ENCODE data around the gene PHF21B. TPM values are rescaled to one million over a fixed set of nuclear protein-coding genes. Genes with fewer than 3 reads are reported as not detected.

The PHF21B gene
- total and polyA plus RNA-seq, 2 donors (not counting 1 experiment from before 2014, with no cell fraction given) = 0.17 TPM; not detected in 1

DNA sequence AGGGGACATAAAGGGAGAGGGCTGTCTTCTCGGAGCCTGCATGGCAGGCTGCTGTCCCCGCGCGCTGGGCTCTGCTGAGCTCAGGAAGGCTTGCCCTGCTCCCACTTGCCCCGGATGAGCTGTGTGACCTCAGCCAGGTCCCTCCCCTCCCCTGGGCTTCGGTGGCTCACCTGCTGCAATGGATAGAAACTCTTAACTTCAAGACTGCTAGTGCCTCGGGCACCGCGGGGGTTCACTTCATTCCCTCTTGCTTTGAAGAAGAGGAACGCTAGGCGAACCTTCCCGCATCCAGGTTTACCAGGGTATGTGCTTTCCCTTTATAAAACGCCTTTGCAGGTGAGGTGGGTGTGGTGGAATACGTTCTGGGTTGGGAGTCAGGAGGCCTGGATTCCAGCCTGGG is 115.0 kb downstream of the PHF21B start:
- no peaks in the 10 kb centered on the region for H3K36me3 ChIP-seq (ENCODE audit: control insufficient read depth, insufficient read depth, low read length)
- H2AFZ ChIP-seq (ENCODE audit: low read length) = no peak overlapping the region
- no peaks in the 10 kb centered on the region for H3K9me3 ChIP-seq (ENCODE audit: control insufficient read depth, insufficient read depth, low read depth, low read length)
- H3K4me3 ChIP-seq (replicated peaks in 1 of 4; ENCODE audit: control extremely low read depth in 1 of 4, insufficient read depth in 1 of 4, low read depth in 3 of 4, low read length in 4 of 4) = no peak overlapping the region
- H3K27ac ChIP-seq (ENCODE audit: insufficient read depth, low read length) = no peak overlapping the region
- H4K20me1 ChIP-seq (ENCODE audit: control insufficient read depth, extremely low read depth, insufficient read depth, low read length) = no peaks in the 10 kb centered on the region
- no peaks in the 10 kb centered on the region for H3K79me2 ChIP-seq (ENCODE audit: control insufficient read depth, insufficient read depth, low read length)
- H3K4me2 ChIP-seq (ENCODE audit: extremely low read depth, insufficient read depth, low read length) = no peak overlapping the region
- DNase-seq (ENCODE audit: low read depth in 2 of 2) = no peak
- no peak overlapping the region for H3K9ac ChIP-seq (ENCODE audit: insufficient read depth, low read length)
- TF ChIP-seq EZH2 (IDR thresholded peaks at IDR 0.05; ENCODE audit: low read length, missing control alignments) (no peak), CTCF (conservative IDR thresholded peaks at IDR 0.05 in 1 of 2, IDR thresholded peaks at IDR 0.05 in 1 of 2; ENCODE audit: low read depth in 1 of 2, low read length in 2 of 2) (no peak)
- no peaks in the 10 kb centered on the region for H3K27me3 ChIP-seq (ENCODE audit: control insufficient read depth, insufficient read depth, low read length)
- no peaks in the 10 kb centered on the region for H3K4me1 ChIP-seq (ENCODE audit: control insufficient read depth, extremely low read depth, insufficient read depth, low read length)

DNA sequence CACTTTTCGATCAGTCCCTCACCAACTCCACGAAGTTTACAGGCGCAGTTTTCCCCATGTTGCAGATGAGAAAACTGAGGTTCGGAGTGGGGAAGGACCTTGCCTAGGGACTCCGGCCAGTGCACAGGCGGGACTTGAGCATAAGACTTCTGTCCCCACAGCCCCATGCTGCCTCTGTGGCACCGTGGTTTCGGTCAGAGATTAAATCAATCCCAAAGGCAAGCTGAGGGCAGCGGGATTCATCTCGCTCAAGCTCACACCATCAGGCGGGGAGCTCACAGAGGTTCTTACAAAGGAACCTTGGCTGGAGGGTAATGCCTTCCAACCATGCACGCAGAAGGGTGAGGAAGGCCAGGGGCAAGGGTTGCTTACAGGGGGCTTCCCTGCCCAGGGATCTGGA is 115.5 kb downstream of the PHF21B start:
- H3K4me1 ChIP-seq (ENCODE audit: control insufficient read depth, extremely low read depth, insufficient read depth, low read length) = no peaks in the 10 kb centered on the region
- no peak overlapping the region for H3K27ac ChIP-seq (ENCODE audit: insufficient read depth, low read length)
- H4K20me1 ChIP-seq (ENCODE audit: control insufficient read depth, extremely low read depth, insufficient read depth, low read length) = no peaks in the 10 kb centered on the region
- H3K4me3 ChIP-seq (replicated peaks in 1 of 4; ENCODE audit: control extremely low read depth in 1 of 4, insufficient read depth in 1 of 4, low read depth in 3 of 4, low read length in 4 of 4) = no peak overlapping the region
- H3K4me2 ChIP-seq (ENCODE audit: extremely low read depth, insufficient read depth, low read length) = no peak overlapping the region
- no peak for TF ChIP-seq EZH2 (IDR thresholded peaks at IDR 0.05; ENCODE audit: low read length, missing control alignments)
- TF ChIP-seq CTCF (conservative IDR thresholded peaks at IDR 0.05 in 1 of 2, IDR thresholded peaks at IDR 0.05 in 1 of 2; ENCODE audit: low read depth in 1 of 2, low read length in 2 of 2) = no peak
- H3K9ac ChIP-seq (ENCODE audit: insufficient read depth, low read length) = no peak overlapping the region
- H2AFZ ChIP-seq (ENCODE audit: low read length) = no peak overlapping the region
- no peaks in the 10 kb centered on the region for H3K36me3 ChIP-seq (ENCODE audit: control insufficient read depth, insufficient read depth, low read length)
- no peaks in the 10 kb centered on the region for H3K27me3 ChIP-seq (ENCODE audit: control insufficient read depth, insufficient read depth, low read length)
- DNase-seq (ENCODE audit: low read depth in 2 of 2) = no peak
- no peaks in the 10 kb centered on the region for H3K79me2 ChIP-seq (ENCODE audit: control insufficient read depth, insufficient read depth, low read length)
- no peaks in the 10 kb centered on the region for H3K9me3 ChIP-seq (ENCODE audit: control insufficient read depth, insufficient read depth, low read depth, low read length)

DNA sequence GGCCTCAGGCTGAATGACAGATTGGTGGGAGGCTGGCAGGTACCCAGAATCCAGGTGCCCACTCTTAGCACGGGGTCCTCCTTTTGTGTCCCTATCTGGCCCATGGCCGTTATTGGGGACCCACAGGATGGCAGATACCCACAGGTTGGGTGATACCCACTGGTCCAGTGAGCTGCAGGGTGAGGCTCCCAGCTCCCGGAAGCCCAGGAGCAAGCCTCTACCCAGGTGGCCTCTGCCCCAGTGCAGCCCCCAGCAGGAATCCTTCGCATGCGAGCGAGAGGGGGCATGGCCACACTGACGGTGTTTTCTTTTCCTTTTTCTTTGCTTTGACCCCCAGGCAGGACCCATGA is 116.1 kb downstream of the PHF21B start:
- Histone ChIP-seq H4K20me1 (ENCODE audit: control insufficient read depth, extremely low read depth, insufficient read depth, low read length) (no peaks in the 10 kb centered on the region), H3K79me2 (ENCODE audit: control insufficient read depth, insufficient read depth, low read length) (no peaks in the 10 kb centered on the region), H3K9me3 (ENCODE audit: control insufficient read depth, insufficient read depth, low read depth, low read length) (no peaks in the 10 kb centered on the region), H3K27ac (ENCODE audit: insufficient read depth, low read length) (no peak overlapping the region), H3K4me3 (replicated peaks in 1 of 4; ENCODE audit: control extremely low read depth in 1 of 4, insufficient read depth in 1 of 4, low read depth in 3 of 4, low read length in 4 of 4) (no peak overlapping the region), H2AFZ (ENCODE audit: low read length) (no peak overlapping the region), H3K4me1 (ENCODE audit: control insufficient read depth, extremely low read depth, insufficient read depth, low read length) (no peaks in the 10 kb centered on the region), H3K4me2 (ENCODE audit: extremely low read depth, insufficient read depth, low read length) (no peak overlapping the region), H3K27me3 (ENCODE audit: control insufficient read depth, insufficient read depth, low read length) (no peaks in the 10 kb centered on the region), H3K9ac (ENCODE audit: insufficient read depth, low read length) (no peak overlapping the region), H3K36me3 (ENCODE audit: control insufficient read depth, insufficient read depth, low read length) (no peaks in the 10 kb centered on the region)
- TF ChIP-seq CTCF (conservative IDR thresholded peaks at IDR 0.05 in 1 of 2, IDR thresholded peaks at IDR 0.05 in 1 of 2; ENCODE audit: low read depth in 1 of 2, low read length in 2 of 2) = no peak
- no peak for TF ChIP-seq EZH2 (IDR thresholded peaks at IDR 0.05; ENCODE audit: low read length, missing control alignments)
- no peak for DNase-seq (ENCODE audit: low read depth in 2 of 2)
